ENCODE results near the gene ARID3A.

The ARID3A gene

DNA sequence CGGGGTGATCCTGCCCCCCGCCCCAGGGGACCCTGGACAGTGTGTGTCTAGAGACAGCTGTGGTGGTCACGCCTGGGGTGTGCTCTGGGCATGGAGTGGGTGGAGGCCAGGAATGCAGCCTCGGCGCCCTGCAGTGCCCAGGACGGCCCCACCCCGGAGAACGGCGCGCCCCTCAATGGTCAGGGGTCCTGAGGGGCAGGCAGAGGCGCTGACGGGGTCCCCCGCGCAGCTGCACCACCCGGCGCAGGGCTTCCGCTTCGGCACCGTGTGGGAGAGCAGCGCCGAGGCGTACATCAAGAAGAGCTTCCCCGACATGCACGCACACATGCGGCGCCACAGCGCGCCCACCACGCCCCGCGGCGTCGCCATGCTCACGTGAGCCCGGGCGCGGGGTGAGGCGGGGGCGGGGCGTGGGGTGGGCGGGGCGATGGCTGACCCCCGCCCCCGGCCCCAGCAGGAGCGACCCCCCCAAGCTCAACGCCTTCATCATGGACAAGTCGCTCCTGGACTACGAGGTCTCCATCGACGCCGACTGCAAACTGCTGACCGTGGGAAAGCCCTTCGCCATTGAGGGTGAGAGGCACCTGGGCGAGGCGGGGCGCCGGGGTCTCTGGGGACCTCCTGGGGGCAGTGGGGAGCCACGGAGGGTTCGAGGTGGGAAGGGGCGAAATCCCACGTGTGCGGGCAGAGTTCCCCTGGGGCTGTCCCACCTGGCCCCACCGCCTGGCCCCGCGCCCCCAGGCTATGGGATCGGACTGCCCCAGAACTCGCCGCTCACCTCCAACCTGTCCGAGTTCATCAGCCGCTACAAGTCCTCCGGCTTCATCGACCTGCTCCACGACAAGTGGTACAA is 81.8 kb downstream of the ARID3A start:
- DNase-seq (ENCODE audit: low read depth) = no peak

DNA sequence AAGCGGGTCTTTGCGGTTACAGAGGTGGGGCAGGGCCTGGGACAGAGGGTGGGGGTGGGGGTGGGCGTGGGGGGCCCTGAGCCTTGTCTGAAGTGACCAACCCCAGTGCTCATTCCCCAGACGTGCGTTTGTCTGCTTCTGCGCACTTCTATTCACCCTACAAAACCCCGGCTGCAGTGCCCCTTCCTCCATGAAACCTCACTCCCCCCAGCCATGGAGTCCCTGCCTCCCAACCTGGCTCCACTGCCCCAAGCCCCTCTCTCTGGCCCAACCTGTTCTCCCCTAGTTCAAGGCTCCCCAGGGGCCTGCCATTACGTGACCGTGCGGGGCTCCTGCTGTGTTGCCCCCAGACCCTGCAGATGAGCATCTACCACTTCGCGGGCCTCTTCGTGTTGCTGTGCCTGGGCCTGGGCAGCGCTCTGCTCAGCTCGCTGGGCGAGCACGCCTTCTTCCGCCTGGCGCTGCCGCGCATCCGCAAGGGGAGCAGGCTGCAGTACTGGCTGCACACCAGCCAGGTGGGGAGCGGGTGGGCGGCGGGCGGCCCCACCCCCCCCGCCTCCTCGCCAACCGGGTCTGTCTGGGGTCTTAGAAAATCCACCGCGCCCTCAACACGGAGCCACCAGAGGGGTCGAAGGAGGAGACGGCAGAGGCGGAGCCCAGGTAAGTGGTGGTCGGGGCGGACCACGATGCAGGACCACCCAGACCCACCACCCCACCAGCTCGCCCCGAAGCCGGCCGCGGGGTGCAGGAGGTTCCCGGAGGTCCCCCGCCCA is 82.6 kb downstream of the ARID3A start:
- no peak for DNase-seq (ENCODE audit: low read depth)

GRCh38 chr19:1009041-1009980 is 83.5 kb downstream of the ARID3A start:
- peak; percentile 25 for DNase-seq (ENCODE audit: low read depth)

DNA sequence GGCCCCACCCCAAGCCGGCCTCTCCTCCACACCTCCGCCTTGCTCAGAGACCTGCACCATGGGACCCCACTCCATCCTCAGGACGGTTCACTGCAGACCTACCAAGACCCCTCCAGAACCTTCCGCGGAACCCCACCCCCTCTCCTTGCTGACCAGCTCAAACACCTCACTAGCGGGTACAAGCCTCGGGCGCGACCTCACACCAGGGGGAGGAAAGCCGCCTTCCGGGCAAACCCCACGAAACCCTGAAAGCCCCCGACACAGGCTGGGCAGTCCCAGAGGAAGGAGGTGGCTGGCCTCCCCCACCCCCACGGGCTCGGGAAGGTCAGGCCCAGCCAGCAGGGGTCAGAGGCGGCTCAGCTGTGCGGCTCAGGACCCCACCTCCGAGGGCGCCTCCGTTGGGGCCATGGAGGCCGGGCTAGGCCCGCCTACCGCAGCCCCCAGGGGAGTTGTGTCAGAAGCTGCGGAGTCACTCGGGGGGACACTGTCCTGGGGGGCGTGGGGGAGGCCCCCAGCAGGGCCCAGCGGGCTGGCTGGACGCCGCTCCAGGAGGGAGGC is 84.2 kb downstream of the ARID3A start:
- DNase-seq (ENCODE audit: low read depth) = no peak

- DNase-seq (ENCODE audit: low read depth) = no peak
These were observed 85.0 kb downstream of the ARID3A start for GRCh38 chr19:1010586-1011510.

DNA sequence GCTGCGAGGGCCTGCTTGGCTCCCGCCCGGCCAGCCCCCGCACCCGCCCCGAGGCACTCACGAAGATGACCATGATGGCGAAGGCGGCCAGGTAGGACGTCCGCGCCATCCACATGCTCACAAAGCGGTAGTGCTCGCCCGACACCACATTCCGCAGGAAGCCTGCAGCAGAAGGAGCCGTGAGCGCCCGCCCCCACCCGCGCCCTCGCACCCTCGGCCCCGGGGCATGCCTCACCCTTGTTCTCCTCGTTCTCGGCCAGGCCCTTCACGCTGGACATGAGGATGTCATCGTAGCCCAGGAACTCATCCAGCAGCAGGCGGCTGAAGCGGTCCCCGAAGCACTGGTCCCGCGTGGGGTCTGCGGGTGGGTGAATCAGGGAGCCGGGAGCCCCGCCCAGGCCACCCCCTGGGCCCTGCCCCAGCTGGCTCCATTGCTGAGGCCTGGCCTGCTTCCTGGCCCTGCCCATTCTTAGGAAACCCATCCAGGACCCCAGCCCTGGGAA is 86.0 kb downstream of the ARID3A start:
- no peak for DNase-seq (ENCODE audit: low read depth)

DNA sequence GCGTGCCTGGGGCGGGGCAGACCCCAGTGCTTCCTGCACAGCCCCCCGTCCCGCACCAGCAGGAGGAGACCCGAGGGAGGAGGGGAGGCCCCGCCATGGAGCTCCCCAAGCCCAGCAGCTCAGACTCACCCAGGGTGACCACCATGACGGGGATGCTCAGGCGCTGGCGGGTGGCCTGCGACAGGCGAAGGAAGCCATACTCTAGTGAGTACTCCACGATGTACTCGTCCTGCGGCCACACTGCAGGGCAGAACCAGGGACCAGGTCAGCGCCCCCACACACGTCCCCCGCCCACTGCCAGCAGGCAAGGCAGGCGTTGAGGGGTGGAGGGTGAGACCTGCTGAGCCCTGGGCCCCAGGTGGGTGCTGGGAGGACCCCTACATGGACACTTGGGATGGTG is 86.5 kb downstream of the ARID3A start:
- DNase-seq (ENCODE audit: low read depth) = no peak

GRCh38 chr19:1013218-1013617 is 87.4 kb downstream of the ARID3A start:
- DNase-seq (ENCODE audit: low read depth) = no peak

- no peak for DNase-seq (ENCODE audit: low read depth)
These were observed 88.6 kb downstream of the ARID3A start for GRCh38 chr19:1014161-1015060.

DNA sequence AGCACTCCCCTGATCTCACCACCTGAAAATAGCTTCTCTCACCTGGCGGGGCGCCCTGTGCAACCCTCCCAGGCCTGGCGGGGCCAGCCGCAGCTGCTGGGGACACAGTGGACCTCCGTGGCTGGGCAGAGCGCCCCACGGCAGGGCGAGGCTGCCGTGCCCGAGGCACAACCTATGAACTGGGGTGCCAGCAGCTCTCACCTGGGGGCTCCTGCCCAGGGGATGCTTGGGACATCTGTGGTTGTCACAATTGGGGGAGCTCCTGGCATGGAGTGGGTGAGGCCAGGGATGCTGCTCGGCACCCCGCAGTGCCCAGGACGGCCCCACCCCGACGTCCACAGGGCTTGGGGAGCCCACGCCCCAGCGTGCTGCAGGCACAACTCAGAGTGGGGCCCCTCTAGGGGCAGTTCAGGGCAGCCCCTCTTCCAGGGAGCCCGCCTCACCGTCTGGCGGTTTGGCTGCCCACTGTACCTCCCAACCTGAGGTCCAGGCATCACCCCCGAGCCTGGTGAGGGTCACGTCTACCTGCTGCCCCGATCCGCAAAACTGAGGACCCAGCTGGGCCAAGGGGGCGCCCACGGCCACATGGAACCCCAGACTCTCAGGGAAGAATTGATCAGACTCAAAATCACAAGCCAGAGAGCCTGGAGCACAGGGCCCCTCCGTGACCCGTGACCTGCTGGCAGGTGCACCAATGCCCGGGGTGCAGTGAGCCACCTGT is 89.4 kb downstream of the ARID3A start:
- no peak for DNase-seq (ENCODE audit: low read depth)

- no peak for DNase-seq (ENCODE audit: low read depth)
These were observed 90.2 kb downstream of the ARID3A start for GRCh38 chr19:1015782-1016646.

- DNase-seq (ENCODE audit: low read depth) = peak; percentile 65
These were observed 90.8 kb downstream of the ARID3A start for GRCh38 chr19:1016647-1017114.

DNA sequence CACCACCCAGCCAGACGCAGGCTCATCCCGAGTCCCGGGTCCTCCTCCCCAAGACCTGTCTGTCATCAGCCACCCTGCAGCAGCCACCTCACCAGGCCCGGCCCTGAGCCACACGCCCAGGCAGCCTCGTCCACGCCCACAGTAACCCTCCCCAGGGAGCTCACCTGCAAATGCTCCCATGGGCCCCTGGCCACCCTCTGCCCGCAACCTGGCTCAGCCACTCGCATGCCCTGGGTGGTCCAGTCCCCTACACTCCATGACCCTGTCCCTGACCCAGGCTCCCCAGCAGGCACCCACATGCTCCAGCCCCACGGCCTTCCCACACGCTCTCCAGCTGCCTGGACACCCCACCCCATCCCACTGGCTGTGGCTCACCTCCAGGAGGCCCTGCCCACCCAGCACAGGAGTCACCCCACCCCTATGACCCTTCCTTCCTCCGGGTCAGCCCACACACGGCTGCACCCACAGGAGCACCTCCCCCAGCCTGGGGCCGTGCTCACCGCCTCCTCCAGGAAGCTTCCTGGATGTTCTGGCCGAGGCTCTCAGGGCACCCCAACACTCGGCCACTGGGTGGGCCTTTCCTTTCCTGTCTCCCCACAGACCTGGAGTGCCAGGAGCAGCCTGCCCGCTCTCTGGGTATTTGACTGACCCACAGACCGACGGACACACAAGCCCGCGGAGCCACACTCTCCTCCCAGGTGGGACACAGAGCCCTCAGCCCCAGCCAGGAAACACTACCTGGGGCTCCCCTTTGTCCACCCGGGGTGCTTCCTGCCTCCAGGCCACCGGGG is 91.5 kb downstream of the ARID3A start:
- DNase-seq (ENCODE audit: low read depth) = no peak

DNA sequence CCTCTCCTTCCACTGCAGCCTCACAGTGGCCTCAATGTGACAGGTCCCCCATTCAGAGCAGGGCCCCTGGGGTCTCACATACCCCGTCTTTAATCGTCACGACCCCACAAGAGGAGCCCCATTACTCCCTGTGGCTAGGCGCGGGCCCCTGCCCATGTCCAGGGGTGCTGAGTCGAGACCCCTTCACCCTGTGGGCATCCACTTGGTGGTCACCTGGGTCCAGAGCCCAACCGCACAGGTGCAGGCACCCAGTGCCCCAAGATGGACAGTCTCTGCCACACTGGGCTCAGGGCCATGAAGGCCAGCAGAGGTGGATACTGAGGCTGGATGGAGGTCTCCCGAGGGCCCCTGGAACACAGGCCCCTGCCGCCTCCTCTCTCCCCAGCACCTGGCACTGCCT is 92.1 kb downstream of the ARID3A start:
- no peak for DNase-seq (ENCODE audit: low read depth)

DNA sequence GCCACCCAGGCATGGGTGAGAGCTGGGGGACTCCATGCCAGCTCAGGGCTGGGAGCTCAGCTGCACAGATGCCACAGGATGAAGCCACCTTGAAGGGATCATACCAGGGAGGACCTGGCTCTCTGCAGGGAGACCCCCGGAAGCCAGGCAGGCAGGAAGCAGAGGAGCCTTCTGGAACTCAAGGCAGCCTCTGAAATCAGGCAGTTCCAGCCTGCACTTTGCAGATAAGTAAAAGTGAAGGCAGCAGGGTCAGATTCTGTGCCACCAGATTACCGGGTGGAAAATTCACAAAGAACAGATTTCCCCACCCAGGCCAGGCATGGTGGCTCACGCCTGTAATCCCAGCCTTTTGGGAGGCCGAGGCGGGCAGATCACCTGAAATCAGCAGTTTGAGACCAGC is 92.6 kb downstream of the ARID3A start:
- DNase-seq (ENCODE audit: low read depth) = no peak

DNA sequence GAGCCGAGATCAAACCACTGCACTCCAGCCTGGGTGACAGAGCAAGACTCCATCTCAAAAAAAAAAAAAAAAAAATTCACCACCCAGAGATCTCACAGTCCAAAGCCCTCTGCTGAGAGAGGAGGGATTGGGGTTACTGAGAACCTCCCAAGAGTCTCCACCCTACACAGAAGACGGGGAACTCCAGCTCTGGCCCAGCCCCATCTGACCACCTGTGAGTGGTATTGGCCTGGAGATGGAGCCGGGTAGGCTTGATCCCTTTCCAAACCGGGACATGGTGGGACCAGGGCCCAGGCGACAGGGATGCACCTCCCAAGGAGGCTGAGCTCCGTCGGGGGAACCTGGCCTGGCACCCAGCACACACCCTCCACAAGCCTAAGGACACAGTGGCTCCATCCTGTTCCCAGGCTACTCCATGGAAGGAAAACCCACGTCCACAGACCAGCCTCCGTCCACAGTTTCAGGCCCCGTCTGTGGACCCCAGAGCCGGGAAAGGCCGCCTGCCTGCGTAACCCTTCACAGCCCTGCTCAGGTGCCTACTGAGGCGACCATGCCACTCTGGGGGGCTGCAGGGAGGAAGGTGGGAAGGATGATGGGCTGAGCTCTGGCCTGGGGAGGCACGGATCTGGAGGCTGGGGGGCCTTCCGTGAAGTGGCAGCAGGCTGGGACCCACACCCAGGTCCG is 93.2 kb downstream of the ARID3A start:
- DNase-seq (ENCODE audit: low read depth) = no peak
